HepG2 (cell line): Measurements from ENCODE around the gene FCER1G. TPM values are rescaled to one million over a fixed set of nuclear protein-coding genes. Genes with fewer than 3 reads are reported as not detected.
A peak's percentile ranks its signal among the peaks of the same experiment; 100 is the strongest.

ENCODE experiments used
- BHLHE40 ChIP-seq: IDR thresholded peaks from 2 replicates; pipeline ENCODE4 v1.6.1; 2011; ENCODE audit warnings: low read length, improper control_type of control experiment
- CENPX ChIP-seq: sonication (generic); formaldehyde crosslinking; IDR thresholded peaks from 2 replicates; pipeline ENCODE4 v1.9.0; 2021; ENCODE audit warnings: mild to moderate bottlenecking, missing genetic modification reagents, moderate library complexity
- DPF2 ChIP-seq: sonication (generic); formaldehyde crosslinking; IDR thresholded peaks from 2 replicates; pipeline ENCODE4 v1.4.0; 2020; ENCODE audit warnings: mild to moderate bottlenecking, low read depth, missing genetic modification reagents, borderline replicate concordance
- HES4 ChIP-seq: sonication (generic); formaldehyde crosslinking; IDR thresholded peaks from 2 replicates; pipeline ENCODE4 v1.9.0; 2021; ENCODE audit warnings: mild to moderate bottlenecking, missing genetic modification reagents, borderline replicate concordance
- KMT2A ChIP-seq: sonication (generic); formaldehyde crosslinking; IDR thresholded peaks from 2 replicates; pipeline ENCODE4 v1.4.0; 2020; ENCODE audit warnings: missing genetic modification reagents
- NAIF1 ChIP-seq: sonication (generic); formaldehyde crosslinking; IDR thresholded peaks from 2 replicates; pipeline ENCODE4 v1.5.0; 2020; ENCODE audit warnings: mild to moderate bottlenecking, missing genetic modification reagents, borderline replicate concordance
- NFYC ChIP-seq: IDR thresholded peaks from 2 replicates; pipeline ENCODE4 v1.6.1; 2016; ENCODE audit warnings: missing genetic modification reagents, missing compliant biosample characterization
- PITX1 ChIP-seq: sonication (generic); formaldehyde crosslinking; IDR thresholded peaks from 2 replicates; pipeline ENCODE4 v1.5.1; 2020; ENCODE audit warnings: mild to moderate bottlenecking, missing genetic modification reagents
- PTBP1 ChIP-seq: fragments of 200-400 bp; formaldehyde crosslinking; IDR thresholded peaks from 2 replicates; pipeline ENCODE4 v1.6.1; 2018; ENCODE audit warnings: low read length, low read depth; ENCODE audit not compliant: poor library complexity, severe bottlenecking
- RBM39 ChIP-seq: fragments of 200-400 bp; formaldehyde crosslinking; IDR thresholded peaks from one replicate; pipeline ENCODE4 v1.6.1; 2018; ENCODE audit warnings: antibody characterized with exemption, mild to moderate bottlenecking, low read depth, low read length; ENCODE audit not compliant: poor library complexity, severe bottlenecking
- ZKSCAN1 ChIP-seq: fragments of 150-350 bp; IDR thresholded peaks from 2 replicates; pipeline ENCODE4 v1.6.1; 2014; ENCODE audit warnings: low read length
- ZNF101 ChIP-seq: sonication (generic); formaldehyde crosslinking; IDR thresholded peaks from 2 replicates; pipeline ENCODE4 v1.4.0; 2020; ENCODE audit warnings: mild to moderate bottlenecking, low read depth, missing genetic modification reagents, borderline replicate concordance
- ZNF138 ChIP-seq: sonication (generic); formaldehyde crosslinking; IDR thresholded peaks from 2 replicates; pipeline ENCODE4 v1.5.0; 2020; ENCODE audit warnings: mild to moderate bottlenecking, low read depth, missing genetic modification reagents
- ZNF44 ChIP-seq: sonication (generic); formaldehyde crosslinking; IDR thresholded peaks from 2 replicates; pipeline ENCODE4 v1.5.1; 2020; ENCODE audit warnings: mild to moderate bottlenecking, missing genetic modification reagents
- ZNF441 ChIP-seq: sonication (generic); formaldehyde crosslinking; IDR thresholded peaks from 2 replicates; pipeline ENCODE4 v1.7.0; 2021; ENCODE audit warnings: missing genetic modification reagents, borderline replicate concordance
- ZNF543 ChIP-seq: sonication (generic); formaldehyde crosslinking; IDR thresholded peaks from 2 replicates; pipeline ENCODE4 v1.4.0; 2020; ENCODE audit warnings: mild to moderate bottlenecking, missing genetic modification reagents
- ZNF550 ChIP-seq: sonication (generic); formaldehyde crosslinking; IDR thresholded peaks from 2 replicates; pipeline ENCODE4 v1.4.0; 2020; ENCODE audit warnings: mild to moderate bottlenecking, missing genetic modification reagents, borderline replicate concordance
- ZNF652 ChIP-seq: IDR thresholded peaks from 2 replicates; pipeline ENCODE4 v1.6.1; 2016; ENCODE audit warnings: low read depth, borderline replicate concordance
- ZNF7 ChIP-seq: IDR thresholded peaks from 2 replicates; pipeline ENCODE4 v1.6.1; 2016; ENCODE audit warnings: missing biosample characterization, missing genetic modification reagents
- polyA plus RNA-seq, 8 experiments: library from polyadenylated mRNA; depleted of rRNA in 3 of 8; stranded (reverse) in 7 of 8; unstranded in 1 of 8; fragments of >200 nt; fragmentation: Illumina TruSeq in 4 of 8; extraction: Trizol in 4 of 8; gene quantifications; 2 replicates each; pipeline versions ENCODE4 v1.2.1 to v1.2.3, GENCODE V29; 2011 to 2016; ENCODE audit warnings: low read depth in 4 of 8, missing spikeins in 1 of 8, mixed read lengths in 1 of 8; ENCODE audit not compliant: insufficient read depth in 1 of 8
- total RNA-seq, 5 experiments: library from RNA; depleted of rRNA; stranded (reverse); fragments of >200 nt; fragmentation: Illumina TruSeq; extraction: Trizol; gene quantifications; 2 replicates each; pipeline ENCODE4 v1.2.3, GENCODE V29; 2016; ENCODE audit warnings: low read depth in 1 of 5
- TF ChIP-seq, protein P1 (sequence below): sonication (generic); formaldehyde crosslinking; IDR thresholded peaks from 2 replicates; pipeline ENCODE4 v1.4.0; 2020; ENCODE audit warnings: mild to moderate bottlenecking, missing genetic modification reagents
- TF ChIP-seq, protein P2 (sequence below): IDR thresholded peaks from 2 replicates; pipeline ENCODE4 v1.6.1; 2012; ENCODE audit warnings: inconsistent platforms

FCER1G gene
- total and polyA plus RNA-seq, 2 of the 13 experiments (the other 11 are each of a cell fraction or from before 2014, with no cell fraction given), result 1.3 to 6.4 TPM

- TF ChIP-seq, protein P1, sequence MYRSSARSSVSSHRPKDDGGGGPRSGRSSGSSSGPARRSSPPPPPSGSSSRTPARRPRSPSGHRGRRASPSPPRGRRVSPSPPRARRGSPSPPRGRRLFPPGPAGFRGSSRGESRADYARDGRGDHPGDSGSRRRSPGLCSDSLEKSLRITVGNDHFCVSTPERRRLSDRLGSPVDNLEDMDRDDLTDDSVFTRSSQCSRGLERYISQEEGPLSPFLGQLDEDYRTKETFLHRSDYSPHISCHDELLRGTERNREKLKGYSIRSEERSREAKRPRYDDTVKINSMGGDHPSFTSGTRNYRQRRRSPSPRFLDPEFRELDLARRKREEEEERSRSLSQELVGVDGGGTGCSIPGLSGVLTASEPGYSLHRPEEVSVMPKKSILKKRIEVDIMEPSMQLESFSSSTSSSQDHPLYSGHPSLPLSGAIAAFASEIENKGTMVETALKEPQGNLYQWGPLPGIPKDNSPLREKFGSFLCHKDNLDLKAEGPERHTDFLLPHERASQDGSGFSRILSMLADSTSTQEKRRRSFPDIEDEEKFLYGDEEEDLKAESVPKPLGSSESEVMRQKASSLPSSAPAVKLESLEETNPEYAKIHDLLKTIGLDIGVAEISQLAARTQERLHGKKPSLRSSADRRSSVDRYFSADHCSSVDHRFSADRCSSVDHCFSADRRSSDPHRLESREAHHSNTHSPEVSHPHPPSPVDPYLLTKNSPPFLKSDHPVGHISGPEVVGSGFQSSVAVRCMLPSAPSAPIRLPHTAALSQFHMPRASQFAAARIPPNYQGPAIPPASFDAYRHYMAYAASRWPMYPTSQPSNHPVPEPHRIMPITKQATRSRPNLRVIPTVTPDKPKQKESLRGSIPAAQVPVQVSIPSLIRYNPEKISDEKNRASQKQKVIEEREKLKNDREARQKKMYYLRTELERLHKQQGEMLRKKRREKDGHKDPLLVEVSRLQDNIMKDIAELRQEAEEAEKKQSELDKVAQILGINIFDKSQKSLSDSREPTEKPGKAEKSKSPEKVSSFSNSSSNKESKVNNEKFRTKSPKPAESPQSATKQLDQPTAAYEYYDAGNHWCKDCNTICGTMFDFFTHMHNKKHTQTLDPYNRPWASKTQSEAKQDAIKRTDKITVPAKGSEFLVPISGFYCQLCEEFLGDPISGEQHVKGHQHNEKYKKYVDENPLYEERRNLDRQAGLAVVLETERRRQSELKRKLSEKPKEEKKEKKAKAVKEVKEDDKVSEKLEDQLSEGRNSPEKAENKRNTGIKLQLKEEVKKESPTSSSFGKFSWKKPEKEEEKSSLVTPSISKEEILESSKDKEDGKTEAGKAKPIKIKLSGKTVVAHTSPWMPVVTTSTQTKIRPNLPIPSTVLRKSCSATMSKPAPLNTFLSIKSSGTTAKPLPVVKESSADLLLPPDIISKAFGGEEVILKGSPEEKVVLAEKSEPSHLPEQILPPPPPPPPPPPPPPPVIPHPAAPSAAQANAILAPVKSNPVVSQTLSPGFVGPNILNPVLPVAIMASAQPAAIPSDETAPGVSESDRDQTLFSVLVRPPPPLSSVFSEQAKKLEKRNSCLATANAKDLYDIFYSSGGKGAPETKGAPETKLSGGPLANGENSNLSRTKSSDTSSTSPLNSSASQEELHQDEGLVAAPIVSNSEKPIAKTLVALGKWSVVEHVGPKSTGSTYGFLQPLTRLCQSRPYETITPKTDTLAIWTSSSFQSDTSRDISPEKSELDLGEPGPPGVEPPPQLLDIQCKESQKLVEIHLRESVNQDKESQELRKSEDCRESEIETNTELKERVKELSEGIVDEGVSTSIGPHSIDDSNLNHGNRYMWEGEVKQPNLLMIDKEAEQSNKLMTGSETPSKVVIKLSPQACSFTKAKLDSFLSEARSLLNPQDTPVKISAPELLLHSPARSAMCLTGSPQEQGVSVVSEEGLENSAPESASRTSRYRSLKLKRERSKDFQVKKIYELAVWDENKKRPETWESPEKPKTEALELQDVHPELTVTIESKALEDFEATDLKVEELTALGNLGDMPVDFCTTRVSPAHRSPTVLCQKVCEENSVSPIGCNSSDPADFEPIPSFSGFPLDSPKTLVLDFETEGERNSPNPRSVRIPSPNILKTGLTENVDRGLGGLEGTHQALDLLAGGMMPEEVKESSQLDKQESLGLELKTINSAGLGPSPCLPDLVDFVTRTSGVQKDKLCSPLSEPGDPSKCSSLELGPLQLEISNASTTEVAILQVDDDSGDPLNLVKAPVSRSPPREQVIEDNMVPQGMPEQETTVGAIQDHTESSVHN, result no peak
- TF ChIP-seq, protein P2, sequence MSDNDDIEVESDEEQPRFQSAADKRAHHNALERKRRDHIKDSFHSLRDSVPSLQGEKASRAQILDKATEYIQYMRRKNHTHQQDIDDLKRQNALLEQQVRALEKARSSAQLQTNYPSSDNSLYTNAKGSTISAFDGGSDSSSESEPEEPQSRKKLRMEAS, result peak; percentile 72; the same call in 1 of the 2 replicates
- TF ChIP-seq PTBP1 (peak; percentile 8), ZNF652 (peak; percentile 100), RBM39 (no peak), CENPX (CRISPR knock-in tag) (no peak), PITX1 (CRISPR knock-in tag) (peak; percentile 46; the same call in 1 of the 2 replicates), NFYC (CRISPR knock-in tag) (peak; percentile 95), KMT2A (CRISPR knock-in tag) (peak; percentile 82; the same call in 1 of the 2 replicates), ZNF101 (CRISPR knock-in tag) (no peak), ZNF543 (0 out of 2 replicates have a peak, but pooled peaks have one; percentile 55), BHLHE40 (peak; percentile 80), DPF2 (CRISPR knock-in tag) (no peak), ZNF441 (peak; percentile 12; the same call in 1 of the 2 replicates), HES4 (CRISPR knock-in tag) (0 out of 2 replicates have a peak, but pooled peaks have one; percentile 12), NAIF1 (no peak), ZKSCAN1 (no peak), ZNF550 (CRISPR knock-in tag) (no peak), ZNF7 (CRISPR knock-in tag) (no peak), ZNF44 (CRISPR knock-in tag) (peak; percentile 15; the same call in 1 of the 2 replicates), ZNF138 (CRISPR knock-in tag) (0 out of 2 replicates have a peak, but pooled peaks have one; percentile 22)
Observed at GRCh38 chr1:161165742-161166668, 49.1 kb upstream of the FCER1G start, which contains the start of gene PPOX (continued).
